DOHH2 (cell line): ENCODE results near the gene GABRR2.

Experiments used
- H3F3A ChIP-seq: fragments of 200-600 bp; sonication (generic), shearing (Covaris generic); 2 replicates; pipeline ENCODE4 v1.6.0; 2016; ENCODE audit warnings: antibody characterized with exemption, mild to moderate bottlenecking; ENCODE audit not compliant: control insufficient read depth, insufficient read depth
- H3K27ac ChIP-seq: fragments of 200-600 bp; sonication (generic); 2 replicates; pipeline ENCODE4 v1.5.1; 2014; ENCODE audit warnings: low read depth, mild to moderate bottlenecking, low read length, moderate library complexity
- H3K27me3 ChIP-seq: fragments of 200-600 bp; sonication (generic); 2 replicates; pipeline ENCODE4 v1.6.1; 2014; ENCODE audit warnings: mild to moderate bottlenecking, low read length, mixed read lengths; ENCODE audit not compliant: control insufficient read depth
- H3K36me3 ChIP-seq: fragments of 200-600 bp; sonication (generic); 2 replicates; pipeline ENCODE4 v1.6.1; 2014; ENCODE audit warnings: mild to moderate bottlenecking, low read length, moderate library complexity, mixed read lengths; ENCODE audit not compliant: control insufficient read depth
- H3K4me1 ChIP-seq: fragments of 200-600 bp; sonication (generic); 2 replicates; pipeline ENCODE4 v1.6.1; 2014; ENCODE audit warnings: mild to moderate bottlenecking, low read length, mixed read lengths; ENCODE audit not compliant: control insufficient read depth
- H3K4me2 ChIP-seq: fragments of 200-600 bp; sonication (generic); 2 replicates; pipeline ENCODE4 v1.6.0; 2014; ENCODE audit warnings: mild to moderate bottlenecking, low read length, moderate library complexity
- H3K4me3 ChIP-seq: fragments of 200-600 bp; sonication (generic); 2 replicates; pipeline ENCODE4 v1.5.1; 2014; ENCODE audit warnings: mild to moderate bottlenecking, low read length, mixed read lengths
- H3K79me2 ChIP-seq: fragments of 200-600 bp; sonication (generic); 2 replicates; pipeline ENCODE4 v1.6.1; 2014; ENCODE audit warnings: mild to moderate bottlenecking, low read length, mixed read lengths; ENCODE audit not compliant: control insufficient read depth
- H3K9me2 ChIP-seq: fragments of 200-600 bp; sonication (generic); replicated peaks from 2 replicates; pipeline ENCODE4 v1.6.1; 2014; ENCODE audit warnings: mild to moderate bottlenecking, low read length, mixed read lengths; ENCODE audit not compliant: control insufficient read depth
- H3K9me3 ChIP-seq: fragments of 200-600 bp; sonication (generic); 2 replicates; pipeline ENCODE4 v1.6.1; 2014; ENCODE audit warnings: antibody characterized with exemption, low read length, mixed read lengths; ENCODE audit not compliant: control insufficient read depth, insufficient read depth
- H4K20me1 ChIP-seq: fragments of 200-600 bp; sonication (generic); 2 replicates; pipeline ENCODE4 v1.6.0; 2014; ENCODE audit warnings: low read depth, mild to moderate bottlenecking, antibody characterized with exemption, low read length, moderate library complexity; ENCODE audit not compliant: control insufficient read depth, insufficient read depth
- EZH2phosphoT487 ChIP-seq: fragments of 200-600 bp; sonication (generic); IDR thresholded peaks from 2 replicates; pipeline ENCODE4 v1.6.1; 2017; ENCODE audit warnings: borderline replicate concordance, mild to moderate bottlenecking, antibody characterized with exemption, low read length, moderate library complexity, mixed read lengths
- TF ChIP-seq, protein P1 (sequence below): fragments of 200-600 bp; sonication (generic); IDR thresholded peaks from one replicate; pipeline ENCODE4 v1.5.1; 2014; ENCODE audit warnings: antibody characterized with exemption, mild to moderate bottlenecking, low read depth, low read length; ENCODE audit not compliant: poor library complexity, severe bottlenecking

Gene GABRR2

DNA sequence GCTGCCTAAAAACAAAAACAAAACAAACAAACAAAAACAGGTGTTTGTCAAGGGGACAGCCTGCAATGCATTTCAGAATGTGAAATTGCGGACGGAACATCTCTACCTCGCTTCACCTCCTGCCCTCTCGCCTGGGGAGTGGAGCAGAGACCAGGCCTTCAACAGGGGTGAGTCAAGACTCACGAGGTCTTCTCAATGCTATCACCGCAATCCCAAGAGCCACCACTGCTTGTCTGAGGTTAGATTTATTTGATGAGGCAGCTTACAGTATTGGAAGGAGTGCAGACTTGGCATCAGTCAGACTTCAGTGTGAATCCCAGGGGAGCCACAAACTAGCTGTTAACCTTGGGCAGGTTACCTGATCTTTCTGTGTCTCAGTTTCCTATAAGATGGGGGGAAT, 105.6 kb downstream of the GABRR2 start:
- no peak overlapping the region for H3K4me2 ChIP-seq
- no peaks in the 10 kb centered on the region for H3K4me1 ChIP-seq
- no peaks in the 10 kb centered on the region for H3F3A ChIP-seq
- no peaks in the 10 kb centered on the region for H3K79me2 ChIP-seq
- H3K9me3 ChIP-seq: no peaks in the 10 kb centered on the region
- H3K27me3 ChIP-seq: peaks cover 12% of the 10 kb centered on the region
- H3K27ac ChIP-seq: no peak overlapping the region
- no peak for TF ChIP-seq EZH2phosphoT487
- TF ChIP-seq, protein P1, sequence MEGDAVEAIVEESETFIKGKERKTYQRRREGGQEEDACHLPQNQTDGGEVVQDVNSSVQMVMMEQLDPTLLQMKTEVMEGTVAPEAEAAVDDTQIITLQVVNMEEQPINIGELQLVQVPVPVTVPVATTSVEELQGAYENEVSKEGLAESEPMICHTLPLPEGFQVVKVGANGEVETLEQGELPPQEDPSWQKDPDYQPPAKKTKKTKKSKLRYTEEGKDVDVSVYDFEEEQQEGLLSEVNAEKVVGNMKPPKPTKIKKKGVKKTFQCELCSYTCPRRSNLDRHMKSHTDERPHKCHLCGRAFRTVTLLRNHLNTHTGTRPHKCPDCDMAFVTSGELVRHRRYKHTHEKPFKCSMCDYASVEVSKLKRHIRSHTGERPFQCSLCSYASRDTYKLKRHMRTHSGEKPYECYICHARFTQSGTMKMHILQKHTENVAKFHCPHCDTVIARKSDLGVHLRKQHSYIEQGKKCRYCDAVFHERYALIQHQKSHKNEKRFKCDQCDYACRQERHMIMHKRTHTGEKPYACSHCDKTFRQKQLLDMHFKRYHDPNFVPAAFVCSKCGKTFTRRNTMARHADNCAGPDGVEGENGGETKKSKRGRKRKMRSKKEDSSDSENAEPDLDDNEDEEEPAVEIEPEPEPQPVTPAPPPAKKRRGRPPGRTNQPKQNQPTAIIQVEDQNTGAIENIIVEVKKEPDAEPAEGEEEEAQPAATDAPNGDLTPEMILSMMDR: no peak
- no peaks in the 10 kb centered on the region for H3K9me2 ChIP-seq
- no peak overlapping the region for H3K4me3 ChIP-seq
- no peaks in the 10 kb centered on the region for H3K36me3 ChIP-seq
- no peaks in the 10 kb centered on the region for H4K20me1 ChIP-seq

DNA sequence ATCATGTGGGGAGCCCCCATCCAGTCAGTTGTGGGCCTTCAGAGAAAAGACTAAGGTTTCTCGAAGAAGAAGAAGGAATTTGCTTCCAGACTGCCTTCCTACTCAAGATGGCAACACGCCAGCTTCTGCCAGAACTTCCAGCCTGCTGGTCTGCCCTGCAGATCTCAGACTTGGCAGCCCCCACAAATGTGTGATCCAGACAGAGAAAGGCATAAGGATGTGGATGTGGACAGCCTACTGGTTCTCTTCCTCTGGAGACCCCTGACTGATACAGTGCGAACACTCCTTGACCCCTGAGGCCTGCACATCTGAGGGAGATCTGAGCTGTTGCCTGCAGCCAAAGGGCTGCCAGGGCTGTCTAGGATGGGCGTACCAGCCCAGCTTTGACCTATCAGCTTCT, 106.5 kb downstream of the GABRR2 start:
- Histone ChIP-seq H3K4me2 (no peak overlapping the region), H3K36me3 (no peaks in the 10 kb centered on the region), H3K9me3 (no peaks in the 10 kb centered on the region), H3K27ac (no peak overlapping the region), H3K27me3 (peaks cover 11% of the 10 kb centered on the region), H4K20me1 (no peaks in the 10 kb centered on the region), H3K9me2 (no peaks in the 10 kb centered on the region), H3K4me1 (no peaks in the 10 kb centered on the region), H3F3A (no peaks in the 10 kb centered on the region), H3K79me2 (no peaks in the 10 kb centered on the region), H3K4me3 (no peak overlapping the region)
- TF ChIP-seq EZH2phosphoT487: no peak
- TF ChIP-seq, protein P1: no peak
